VCaP (cell line): ENCODE measurements around the gene CEP72.
"Not testable (repeated sequence)": the region's sequence is repeated elsewhere in the genome, so short reads cannot be mapped to it uniquely, and the experiment has no call there.

Source experiments
- H3K27ac ChIP-seq: fragments of 450-650 bp; 2 replicates; pipeline ENCODE4 v1.5.1; 2017
- CTCF ChIP-seq: fragments of 450-650 bp; conservative IDR thresholded peaks from 2 replicates; pipeline ENCODE4 v1.5.1; 2017; ENCODE audit warnings: mild to moderate bottlenecking, moderate library complexity

Gene CEP72

GRCh38 chr5:581266-581665 lies 30.9 kb upstream of the CEP72 start:
- TF ChIP-seq CTCF, result no peak
- H3K27ac ChIP-seq, result no peak overlapping the region

DNA sequence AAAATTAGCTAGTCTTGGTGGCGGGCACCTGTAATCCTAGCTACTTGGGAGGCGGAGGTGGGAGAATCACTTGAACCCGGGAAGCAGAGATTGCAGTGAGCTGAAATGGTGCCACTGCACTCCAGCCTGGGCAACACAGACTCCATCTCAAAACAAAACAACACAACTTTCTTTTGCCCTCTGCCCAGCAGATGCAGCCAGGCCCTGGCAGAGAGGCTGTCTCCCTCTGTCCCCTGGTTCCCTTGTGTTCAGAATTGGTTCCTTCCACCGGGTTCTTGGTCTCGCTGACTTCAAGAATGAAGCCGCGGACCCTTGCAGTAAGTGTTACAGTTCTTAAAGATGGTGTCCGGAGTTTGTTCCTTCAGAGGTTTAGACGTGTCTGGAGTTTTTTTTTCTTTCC lies 30.2 kb upstream of the CEP72 start:
- no peak overlapping the region for H3K27ac ChIP-seq
- TF ChIP-seq CTCF, result no peak

GRCh38 chr5:582445-582844 lies 29.7 kb upstream of the CEP72 start:
- H3K27ac ChIP-seq, result not testable (repeated sequence)

- no peak overlapping the region for H3K27ac ChIP-seq
- TF ChIP-seq CTCF, result no peak
These were observed 29.1 kb upstream of the CEP72 start for GRCh38 chr5:582936-583635.

DNA sequence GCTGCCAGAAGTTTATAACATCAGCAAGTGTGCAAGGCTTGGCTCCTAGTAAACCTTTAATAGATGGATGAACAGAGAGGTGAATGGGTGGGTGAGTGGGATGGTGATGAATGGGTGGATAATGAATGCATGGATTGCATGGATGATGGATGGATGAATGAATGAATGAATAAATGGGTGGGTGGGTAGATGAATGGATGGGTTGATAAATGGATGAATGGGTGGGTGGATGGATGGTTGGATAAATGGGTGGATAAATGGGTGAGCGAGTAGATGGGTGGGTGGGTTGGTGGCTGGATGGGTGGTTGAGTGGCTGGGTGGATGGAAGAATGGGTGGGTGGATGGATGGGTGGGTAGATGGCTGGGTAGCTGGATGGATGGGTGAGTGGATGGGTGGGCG lies 28.5 kb upstream of the CEP72 start:
- H3K27ac ChIP-seq, result no peak overlapping the region
- TF ChIP-seq CTCF, result no peak

GRCh38 chr5:584216-584615 lies 27.9 kb upstream of the CEP72 start:
- no peak overlapping the region for H3K27ac ChIP-seq
- TF ChIP-seq CTCF, result no peak

DNA sequence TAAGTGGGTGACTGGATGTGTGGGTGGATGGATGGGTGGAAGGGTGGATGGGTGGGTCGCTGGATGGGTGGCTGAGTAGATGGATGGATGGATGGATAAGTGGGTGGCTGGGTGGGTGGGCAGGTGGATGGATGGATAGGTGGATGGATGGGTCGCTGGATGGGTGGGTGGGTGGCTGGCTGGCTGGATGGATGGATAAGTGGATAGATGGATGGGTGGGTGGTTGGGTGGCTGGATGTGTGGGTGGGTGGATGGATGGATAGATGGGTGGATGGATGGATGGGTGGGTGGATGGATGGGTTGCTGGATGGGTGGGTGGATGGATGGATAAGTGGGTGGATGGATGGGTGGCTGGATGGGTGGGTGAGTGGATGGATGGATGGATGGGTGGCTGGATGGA lies 27.3 kb upstream of the CEP72 start:
- no peak for TF ChIP-seq CTCF
- H3K27ac ChIP-seq, result no peak overlapping the region

- no peak overlapping the region for H3K27ac ChIP-seq
- TF ChIP-seq CTCF, result no peak
These were observed 26.6 kb upstream of the CEP72 start for GRCh38 chr5:585556-585955.
